Heart right ventricle (tissue), 16 donors: ENCODE measurements around the gene AEBP1. TPM values are rescaled to one million over a fixed set of nuclear protein-coding genes. Genes with fewer than 3 reads are reported as not detected.
A peak's percentile ranks its signal among the peaks of the same experiment; 100 is the strongest.

ENCODE experiments used
- ATAC-seq, 8 donors: fragments of 200-7000 bp; cut with Tn5 transposase; one replicate each; pipeline ENCODE4 v1.9.1; 2020; ENCODE audit warnings: mild to moderate bottlenecking in 8 of 8, moderate library complexity in 8 of 8, moderate number of reproducible peaks in 1 of 8
- DNase-seq, 2 donors: peaks; one replicate each; pipeline ENCODE4 v3.0.0-alpha.2; 2020
- H3K27ac ChIP-seq, 10 donors: fragments of 200-600 bp; sonication (generic) in 2 of 10; one replicate each; pipeline versions ENCODE4 v1.5.0 to v1.8.0; 2020 to 2022; ENCODE audit warnings: mild to moderate bottlenecking in 3 of 10
- H3K27me3 ChIP-seq, 7 donors: fragments of 200-600 bp; one replicate each; pipeline ENCODE4 v1.8.0; 2021 to 2022; ENCODE audit warnings: mild to moderate bottlenecking in 2 of 7
- H3K36me3 ChIP-seq, 9 donors: fragments of 200-600 bp; sonication (generic) in 1 of 9; one replicate each; pipeline versions ENCODE4 v1.5.0 to v1.8.0; 2020 to 2022; ENCODE audit warnings: mild to moderate bottlenecking in 2 of 9
- H3K4me1 ChIP-seq, 9 donors: fragments of 200-600 bp; sonication (generic) in 1 of 9; one replicate each; pipeline versions ENCODE4 v1.5.0 to v1.8.0; 2020 to 2022; ENCODE audit warnings: mild to moderate bottlenecking in 4 of 9
- H3K4me3 ChIP-seq, 10 donors: fragments of 200-600 bp; sonication (generic) in 2 of 10; one replicate each; pipeline versions ENCODE4 v1.5.0 to v1.8.0; 2020 to 2022; ENCODE audit warnings: mild to moderate bottlenecking in 7 of 10, moderate library complexity in 2 of 10
- H3K9me3 ChIP-seq, 11 donors: fragments of 200-600 bp in 10 of 11; sonication (generic) in 2 of 11; one replicate each; pipeline versions ENCODE4 v1.5.0 to v1.8.0; 2013 to 2022; ENCODE audit warnings: mild to moderate bottlenecking in 2 of 11, control low read depth in 1 of 11, moderate library complexity in 1 of 11
- CTCF ChIP-seq, 9 donors: fragments of 200-600 bp; sonication (generic) in 2 of 9; IDR thresholded peaks; one replicate each; pipeline versions ENCODE4 v1.5.0 to v1.8.0; 2021 to 2022; ENCODE audit warnings: antibody characterized with exemption in 9 of 9, mild to moderate bottlenecking in 5 of 9, moderate library complexity in 1 of 9
- WGBS, 2 donors: extraction: QIAGEN DNeasy Blood & Tissue Kit; methylation state at CpG; one replicate each; pipeline ENCODE4 v1.1.7; 2013; ENCODE audit warnings: inconsistent platforms in 1 of 2; 5-methylcytosine and 5-hydroxymethylcytosine counted together
- intact Hi-C, 10 donors: fragments of 100-400 bp; cut with DNase I; formaldehyde crosslinking; loops; one replicate each; pipeline versions ENCODE4 v1.11.1 to v1.14.2; 2022
- polyA plus RNA-seq, 2 donors: library from polyadenylated mRNA; stranded (reverse); fragments of 200-250 nt; gene quantifications; one replicate each; pipeline ENCODE4 v1.2.3, GENCODE V29; 2013
- total RNA-seq, 10 donors: library from RNA; stranded (reverse); fragmentation: NEBNext Ultra II Directional in 3 of 10; extraction: Animal tissue kit (Norgen Biotek cat#: 25700) in 3 of 10; gene quantifications; one replicate each; pipeline versions ENCODE4 v1.2.1 to v1.2.4, GENCODE V29; 2021 to 2023
- donor health status: Arrhythmogenic right ventricular cardiomyopathy.
- donor health status: ischemic (EF 13 %, LVEDD 7.1; RV severe dilation, severe dysfunction).
- donor health status: healthy with polysubstance abuse.
- donor health status: DM: no; HTN: yes; CAD: no.
- donor health status: DM: no; HTN: no; CAD: no.
- donor health status: ischemic (EF 25% LVEDD 6.9; RV normal size, moderate dysfunction).
- donor health status: ischemic (EF 25% LVEDD 5.7; RV mildly dilated, moderate dysfunction).
- donor health status: healthy.
- donor health status: DM: yes; HTN: yes; CAD: no.
- donor health status: Ischemic cardiomyopathy.
- donor health status: ischemic (EF 35%, LVEDD 5.7; RV mildly dilated, moderate dysfunction).
- donor health status: nonischemic (EF 11% LVEDD 7.7; RV severe dilation, severe dysfunction).
- donor health status: DM: yes; HTN: yes; CAD: no.
- donor health status: PGD.
- donor health status: ischemic (EF 29% LVEDD 5.4; RV normal size, mild dysfunction).
- donor health status: nonischemic (EF 23%, LVEDD 6.1; RV moderate dilation, normal function).

AEBP1 gene
- total and polyA plus RNA-seq, 12 donors, result 14.1 to 33.7 (median 21.6) TPM

DNA sequence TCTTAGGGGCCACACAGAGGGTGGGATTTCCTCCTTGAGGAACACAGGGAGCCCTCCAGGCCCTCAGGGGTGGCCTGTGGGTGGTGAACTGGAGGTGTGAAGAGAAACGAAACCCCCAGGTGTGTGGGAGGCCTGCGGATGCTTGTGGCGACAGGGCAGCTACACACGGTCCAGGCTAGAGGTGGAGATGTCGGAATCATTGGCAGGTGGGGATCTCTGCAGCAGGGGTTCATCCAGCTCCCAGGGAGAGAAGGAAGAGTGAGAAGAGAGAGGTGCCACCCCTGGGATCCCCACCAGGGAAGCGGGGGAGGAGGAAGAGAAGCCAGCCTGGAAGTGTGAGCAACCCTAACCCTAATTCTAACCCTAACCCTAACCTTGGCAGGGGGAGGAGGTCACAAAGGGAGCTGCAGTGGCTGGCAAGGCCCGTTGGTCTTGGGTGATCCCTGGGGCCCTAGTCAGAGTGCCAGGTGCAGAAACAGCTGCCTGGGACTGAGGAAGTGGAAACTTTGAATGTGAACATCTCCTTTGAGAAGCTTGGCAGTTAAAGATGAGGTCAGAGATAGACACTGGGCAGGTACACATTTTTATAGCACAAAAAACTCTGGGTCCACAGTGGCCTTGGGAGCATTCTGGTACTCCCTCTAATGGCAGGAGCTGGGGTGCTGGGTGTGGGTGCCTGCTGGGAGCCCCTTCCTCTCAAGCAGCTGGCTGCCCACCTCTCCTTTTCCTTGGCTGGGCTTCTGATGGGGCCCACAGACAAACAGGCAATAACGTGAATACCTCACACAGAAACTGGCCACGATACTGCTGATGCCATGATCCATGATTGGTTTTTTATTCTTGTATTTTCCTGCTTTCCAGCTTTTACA, 6.8 kb upstream of the AEBP1 start:
- no peaks in the 10 kb centered on the region for H3K27me3 ChIP-seq
- H3K27ac ChIP-seq, result no peak overlapping the region
- no peak for DNase-seq
- H3K4me3 ChIP-seq, result no peak overlapping the region
- TF ChIP-seq CTCF (IDR thresholded peaks at IDR 0.05), result no peak
- H3K4me1 ChIP-seq, result peaks cover 0 to 52% (median 10%) of the 10 kb centered on the region in 9 donors
- intact Hi-C loops, result no loop called here
- H3K9me3 ChIP-seq, result no peaks in the 10 kb centered on the region
- H3K36me3 ChIP-seq, result no peaks in the 10 kb centered on the region
- ATAC-seq, result no peak
- 82 to 87% methylated on average over 9 of the region's 9 CpGs for WGBS, 2 donors

GRCh38 chr7:44098092-44099068, 5.8 kb upstream of the AEBP1 start:
- Histone ChIP-seq H3K9me3 (no peaks in the 10 kb centered on the region), H3K27me3 (peaks cover 0 to 2% (median 0%) of the 10 kb centered on the region in 7 donors), H3K36me3 (no peaks in the 10 kb centered on the region), H3K4me3 (no peak overlapping the region), H3K4me1 (peaks cover 3 to 63% (median 10%) of the 10 kb centered on the region in 9 donors), H3K27ac (no peak overlapping the region)
- ATAC-seq, result no peak
- no peak for DNase-seq
- 89 to 94% methylated on average over 6 of the region's 6 CpGs for WGBS, 2 donors
- no peak for TF ChIP-seq CTCF (IDR thresholded peaks at IDR 0.05)
- intact Hi-C loops, result no loop called here

GRCh38 chr7:44099669-44100068, 4.5 kb upstream of the AEBP1 start:
- H3K27ac ChIP-seq, result peak overlapping the region in 4 of 10 donors; percentile 70 to 91 (median 88)
- ATAC-seq (no peak), DNase-seq (no peak)
- WGBS, 2 donors, result 33 to 42% methylated on average over 4 of the region's 4 CpGs
- TF ChIP-seq CTCF (IDR thresholded peaks at IDR 0.05), result no peak
- H3K4me1 ChIP-seq, result peaks cover 3 to 62% (median 14%) of the 10 kb centered on the region in 9 donors
- H3K36me3 ChIP-seq, result no peaks in the 10 kb centered on the region
- no peak overlapping the region for H3K4me3 ChIP-seq
- H3K9me3 ChIP-seq, result no peaks in the 10 kb centered on the region
- intact Hi-C loops, result no loop called here
- H3K27me3 ChIP-seq, result peaks cover 0 to 13% (median 0%) of the 10 kb centered on the region in 7 donors
